GM12801 (cell line): ENCODE data around the gene MAMDC4.

Experiments
- CTCF ChIP-seq: IDR thresholded peaks from one replicate; pipeline ENCODE4 v1.5.1; 2011; ENCODE audit warnings: control low read depth; ENCODE audit not compliant: insufficient read length; ENCODE audit errors: extremely low read depth

MAMDC4 gene

GRCh38 chr9:136835162-136835931, 16.8 kb upstream of the MAMDC4 start:
- TF ChIP-seq CTCF: no peak

- TF ChIP-seq CTCF: no peak
Observed at GRCh38 chr9:136835932-136836904, 15.9 kb upstream of the MAMDC4 start.

- TF ChIP-seq CTCF: no peak
Observed at GRCh38 chr9:136837146-136837855, 14.8 kb upstream of the MAMDC4 start.

- no peak for TF ChIP-seq CTCF
Observed at GRCh38 chr9:136838314-136839228, 13.6 kb upstream of the MAMDC4 start.

GRCh38 chr9:136839229-136840139, 12.7 kb upstream of the MAMDC4 start:
- TF ChIP-seq CTCF: no peak

- TF ChIP-seq CTCF: no peak
Observed at GRCh38 chr9:136840140-136840876, 11.8 kb upstream of the MAMDC4 start.
